ENCODE measurements around the gene STXBP6.
"Not testable (repeated sequence)": the region's sequence is repeated elsewhere in the genome, so short reads cannot be mapped to it uniquely, and the experiment has no call there.

The STXBP6 gene

DNA sequence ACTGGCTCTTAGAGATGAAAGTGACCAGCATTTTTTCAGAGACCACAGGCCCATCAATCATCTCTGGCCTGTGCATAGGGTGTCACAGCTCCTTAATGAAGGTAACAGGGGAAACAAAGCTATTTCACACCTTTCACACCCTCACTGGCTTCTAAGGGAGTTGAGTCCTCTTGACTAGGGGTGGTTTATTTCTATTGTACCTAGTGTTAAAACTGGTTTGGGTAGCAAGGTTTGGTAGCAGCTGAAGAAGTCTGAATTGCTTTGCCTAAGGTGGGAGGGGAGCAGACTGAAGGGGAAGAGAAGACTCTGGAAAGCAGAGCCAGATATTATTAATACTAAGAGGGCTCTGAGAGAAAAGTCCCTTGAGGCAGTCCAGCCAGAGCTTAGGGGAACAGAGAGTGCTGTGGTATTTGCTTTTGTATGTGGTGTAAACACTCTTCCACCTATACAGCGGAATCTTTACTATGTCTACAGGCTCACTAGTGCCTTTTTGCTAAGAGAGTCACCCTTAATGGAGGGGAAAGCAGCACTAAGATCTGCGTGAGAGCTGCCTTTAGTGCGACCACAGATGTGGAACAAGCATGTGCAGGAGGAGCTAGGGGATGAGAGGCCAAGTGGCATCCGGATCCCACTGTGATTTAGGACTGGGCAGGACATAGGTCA lies 95.8 kb downstream of the STXBP6 start:
- DNase-seq (ENCODE audit: low spot score) = no peak

DNA sequence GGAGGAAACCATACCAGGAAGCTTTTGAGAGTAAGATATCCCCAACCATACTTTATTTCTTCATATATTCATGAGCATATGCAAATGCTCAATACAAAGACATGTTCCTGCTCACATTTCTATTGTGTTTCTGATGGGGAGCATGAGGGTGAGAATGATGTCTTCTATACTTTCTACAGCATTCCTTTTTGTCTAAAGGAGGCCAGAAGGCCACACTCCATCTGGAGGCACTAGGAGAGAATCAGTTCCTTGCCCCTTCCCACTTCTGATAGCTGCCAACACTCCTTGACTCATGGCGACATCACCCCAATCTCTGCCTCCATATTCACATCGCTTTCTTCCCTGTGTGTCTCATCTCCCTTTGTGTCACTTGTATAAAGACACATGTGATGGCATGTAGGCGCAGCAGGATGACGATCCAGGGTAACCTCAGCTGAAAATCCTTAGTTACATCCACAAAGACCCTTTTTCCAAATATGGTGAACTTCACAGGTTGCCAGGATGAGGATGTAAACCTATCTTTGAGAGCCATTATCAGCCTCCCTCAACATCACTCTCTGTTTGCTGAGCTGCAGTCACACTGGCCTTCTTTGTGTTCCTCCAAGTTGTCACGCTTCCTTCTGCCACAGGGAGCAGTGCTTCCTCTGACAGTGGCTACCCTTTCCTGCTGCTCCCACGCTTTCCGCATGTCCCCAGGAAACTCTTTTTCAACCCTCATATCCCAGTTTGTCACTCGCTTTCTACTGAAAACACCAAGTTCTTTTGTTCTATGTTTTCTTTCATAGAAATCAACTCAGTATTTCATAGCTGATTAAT lies 96.9 kb downstream of the STXBP6 start:
- DNase-seq (ENCODE audit: low spot score) = no peak

DNA sequence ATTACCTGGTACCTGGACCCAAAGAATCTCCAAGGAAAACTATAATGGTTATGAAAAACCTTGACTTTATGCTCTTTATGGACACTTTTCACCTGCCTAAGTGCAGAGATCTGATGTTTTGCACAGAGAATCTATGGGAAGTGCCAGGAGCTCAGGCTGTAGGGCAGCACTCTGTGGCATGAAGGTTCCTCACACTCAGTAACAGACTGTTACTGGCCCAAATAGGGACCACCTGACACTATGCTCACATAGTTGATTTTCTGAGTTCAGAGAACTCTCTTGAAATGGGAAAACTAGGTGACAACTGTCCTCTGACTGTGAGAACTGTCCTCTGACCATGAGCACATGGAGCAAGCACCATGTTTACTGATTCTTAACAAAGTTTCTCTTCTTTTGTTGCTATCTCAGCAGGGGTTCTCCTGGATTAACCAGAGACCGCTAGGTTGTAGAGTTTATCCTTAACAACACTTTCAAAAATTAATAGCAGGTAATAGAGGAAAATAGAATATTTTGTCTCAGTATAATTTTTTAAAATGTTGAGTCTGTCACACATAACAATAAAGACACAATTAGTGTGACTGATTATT lies 101.6 kb downstream of the STXBP6 start:
- no peak for DNase-seq (ENCODE audit: low spot score)

DNA sequence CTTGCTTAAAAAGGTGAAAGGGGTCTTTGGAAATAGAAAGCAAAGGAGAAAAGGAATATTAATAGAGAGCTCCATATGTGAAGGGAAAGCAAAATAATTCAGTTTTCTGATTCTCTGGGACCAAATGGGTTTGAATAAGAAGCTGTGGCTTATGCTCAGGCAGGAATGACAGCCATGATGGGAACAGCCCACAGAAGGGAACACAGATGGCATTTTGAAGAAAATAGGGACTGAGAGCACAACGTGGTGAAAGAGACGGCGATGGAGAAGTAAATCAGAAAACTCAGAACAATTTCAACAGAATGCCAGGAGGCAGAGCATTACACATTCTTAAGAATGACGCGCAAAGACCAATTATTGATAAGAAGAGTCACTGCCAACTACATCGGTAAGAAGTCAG lies 102.8 kb downstream of the STXBP6 start:
- no peak for DNase-seq (ENCODE audit: low spot score)

DNA sequence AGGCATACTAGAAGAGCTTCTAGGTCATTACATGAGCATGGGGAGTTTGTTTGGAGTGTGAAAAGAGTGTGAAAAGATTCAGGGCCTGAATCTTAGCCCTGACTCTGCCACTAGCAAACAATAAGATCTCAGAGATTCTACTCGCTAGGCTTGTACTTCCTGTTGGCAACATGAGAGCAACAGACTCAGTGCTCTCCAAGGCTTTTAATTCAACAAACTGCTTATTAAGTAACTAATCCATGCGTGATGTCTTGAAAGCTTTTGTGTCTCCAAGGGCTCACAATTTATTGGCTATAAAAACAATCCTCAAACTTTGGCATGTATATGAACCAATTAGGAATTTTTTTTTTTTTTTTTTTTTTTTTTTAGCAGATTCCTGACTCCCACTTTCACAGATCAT lies 105.1 kb downstream of the STXBP6 start:
- no peak for DNase-seq (ENCODE audit: low spot score)

DNA sequence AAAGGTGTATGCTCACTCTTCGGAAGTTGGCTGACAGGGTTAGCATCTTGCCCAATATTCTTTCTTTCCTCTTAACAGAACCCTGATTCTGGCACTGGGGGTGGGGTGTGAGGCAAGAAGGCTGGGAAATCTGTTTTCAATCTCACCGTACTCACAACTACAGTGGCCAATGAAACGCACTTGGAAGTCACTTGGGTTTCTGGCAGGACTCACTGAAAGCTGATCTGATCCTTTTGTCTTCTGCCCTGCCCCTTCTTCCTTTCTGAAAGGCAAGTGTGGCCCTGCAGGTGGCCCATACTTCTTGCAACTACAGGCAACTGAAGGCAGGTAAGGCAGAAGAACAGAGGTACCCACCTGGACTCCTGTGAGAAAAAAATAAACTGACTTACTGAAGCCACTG lies 106.9 kb downstream of the STXBP6 start:
- DNase-seq (ENCODE audit: low spot score) = no peak

DNA sequence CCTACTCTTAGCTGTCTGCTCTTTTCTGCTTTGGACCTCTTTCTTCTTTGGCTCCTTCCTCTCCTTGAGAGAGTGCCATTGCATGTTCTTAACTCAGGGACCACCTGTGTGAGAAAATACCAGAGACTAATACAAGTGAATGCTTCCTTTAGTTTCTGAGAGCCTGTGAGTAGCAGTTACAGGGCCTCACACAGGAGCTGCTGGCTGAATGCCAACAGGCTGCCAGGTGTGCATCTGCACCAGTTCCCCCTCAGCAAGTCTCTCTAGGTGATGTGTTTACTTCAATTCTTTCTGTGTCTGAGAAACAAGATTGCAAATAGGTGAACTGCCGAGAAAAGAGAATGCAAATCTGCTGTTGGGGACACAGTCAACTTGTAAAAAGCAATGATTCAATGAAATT lies 108.2 kb downstream of the STXBP6 start:
- DNase-seq (ENCODE audit: low spot score) = no peak

DNA sequence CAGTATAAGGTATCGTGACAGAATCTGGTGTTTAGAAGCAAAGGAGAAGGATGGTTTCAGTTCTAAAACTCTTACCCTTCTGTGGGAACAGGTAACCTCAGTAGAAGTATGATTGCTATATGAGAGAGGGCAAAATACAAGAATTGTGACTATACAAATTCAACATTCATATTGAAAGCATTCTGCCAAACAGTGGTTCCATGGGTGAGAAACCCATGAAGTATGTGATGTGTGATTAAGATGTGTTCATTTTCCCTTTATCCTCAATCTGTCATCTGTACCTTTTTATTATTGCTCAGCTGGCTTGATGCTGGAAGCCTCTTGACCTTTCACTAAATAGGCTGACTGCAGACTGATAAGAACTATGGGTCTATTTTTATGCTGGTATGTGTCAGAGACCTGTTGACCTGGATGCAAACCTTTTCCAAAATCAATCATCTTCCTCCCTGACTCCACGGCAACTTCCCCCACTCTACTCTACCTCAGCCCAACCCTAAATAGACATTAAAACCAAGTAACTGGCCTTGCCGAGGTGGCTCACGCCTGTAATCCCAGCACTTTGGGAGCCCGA lies 109.6 kb downstream of the STXBP6 start:
- DNase-seq (ENCODE audit: low spot score) = no peak

DNA sequence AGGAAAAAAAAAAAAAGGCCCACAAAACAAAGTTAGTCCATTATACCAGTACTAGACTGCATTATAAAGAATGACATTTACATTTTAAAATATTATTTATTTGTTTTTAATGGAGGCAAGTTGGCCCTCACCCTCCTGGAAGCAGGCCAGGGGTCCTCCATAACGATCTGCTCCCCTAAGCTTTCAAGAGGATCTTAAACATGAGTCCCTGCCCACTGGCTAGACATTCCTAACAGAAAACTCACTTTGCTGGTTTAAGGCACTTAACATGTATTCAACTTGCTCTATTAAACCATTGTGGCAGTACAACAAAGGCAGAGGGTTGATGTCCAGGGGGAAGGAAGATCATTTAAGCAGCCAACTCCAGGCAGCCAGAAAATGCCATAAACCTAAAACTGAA lies 111.4 kb downstream of the STXBP6 start:
- no peak for DNase-seq (ENCODE audit: low spot score)

DNA sequence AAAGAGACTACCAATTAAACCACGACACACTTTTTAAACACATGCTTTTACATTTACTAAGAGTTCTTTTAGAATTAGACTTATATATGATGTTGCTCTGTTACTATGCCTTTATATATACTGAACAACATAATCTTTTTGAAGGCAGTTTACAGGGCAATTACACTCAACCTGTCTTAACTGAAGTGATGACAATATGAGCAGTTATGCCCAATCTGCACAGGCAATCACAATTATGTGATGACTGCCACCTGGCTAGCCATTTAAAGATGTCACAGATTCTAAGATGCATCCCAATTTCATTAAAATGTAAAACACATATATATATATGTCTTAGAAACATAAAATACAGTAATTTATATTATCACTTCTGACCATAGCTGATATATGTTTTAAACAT lies 112.6 kb downstream of the STXBP6 start:
- DNase-seq (ENCODE audit: low spot score) = no peak

DNA sequence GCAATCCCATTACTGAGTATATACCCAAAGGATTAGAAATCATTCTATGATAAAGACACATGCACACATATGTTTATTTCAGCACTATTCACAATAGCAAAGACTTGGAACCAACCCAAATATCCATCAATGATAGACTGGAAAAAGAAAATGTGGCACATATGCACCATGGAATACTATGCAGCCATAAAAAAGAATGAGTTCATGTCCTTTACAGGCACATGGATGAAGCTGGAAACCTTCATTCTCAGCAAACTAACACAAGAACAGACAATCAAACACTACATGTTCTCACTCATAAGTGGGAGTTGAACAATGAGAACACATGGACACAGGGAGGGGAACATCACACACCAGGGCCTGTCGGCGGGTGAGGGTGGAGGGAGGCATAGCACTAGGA lies 113.2 kb downstream of the STXBP6 start:
- DNase-seq (ENCODE audit: low spot score) = not testable (repeated sequence)

DNA sequence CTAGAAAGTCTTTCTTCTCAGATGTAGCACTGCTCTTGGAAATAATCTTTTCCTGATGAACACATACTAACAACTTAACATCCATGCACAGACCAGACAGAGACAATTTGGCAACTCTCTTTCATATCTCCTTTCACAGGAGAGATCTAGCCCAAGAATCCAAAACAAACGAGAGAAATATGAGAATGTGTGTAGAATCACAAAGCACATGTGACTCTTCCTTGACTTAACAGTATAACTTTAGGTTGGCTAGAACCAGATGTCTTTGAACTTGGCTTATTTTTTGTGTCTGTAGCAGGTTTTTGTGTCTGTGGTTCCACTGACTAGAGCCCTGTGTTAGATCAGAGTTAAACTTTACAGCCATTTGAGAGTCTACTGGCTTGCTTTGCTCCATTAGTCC lies 114.2 kb downstream of the STXBP6 start:
- no peak for DNase-seq (ENCODE audit: low spot score)

DNA sequence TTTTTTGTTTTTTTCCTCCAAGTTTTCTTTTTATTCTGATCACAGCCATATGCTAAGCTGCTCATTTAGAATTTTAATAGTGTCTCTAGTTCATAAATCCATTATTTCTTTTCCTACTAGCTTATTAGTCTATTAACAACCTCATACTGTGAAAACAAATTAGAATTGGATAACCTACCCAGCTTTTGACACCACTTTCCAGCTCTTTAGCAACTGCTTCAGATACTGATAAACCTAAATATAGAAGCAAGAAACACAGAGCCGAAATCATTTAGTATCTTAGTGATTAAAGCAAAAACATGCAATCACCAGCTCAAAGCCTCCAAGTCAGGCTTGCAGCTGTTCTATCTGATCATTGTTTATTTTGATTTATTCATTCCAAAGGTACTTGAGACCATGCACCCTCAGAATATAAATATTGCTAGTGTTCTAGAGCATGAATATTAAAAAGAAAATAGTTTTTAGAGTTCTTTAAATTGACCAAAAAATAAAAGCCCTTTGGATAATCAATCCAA lies 121.5 kb downstream of the STXBP6 start:
- DNase-seq (ENCODE audit: low spot score) = no peak

DNA sequence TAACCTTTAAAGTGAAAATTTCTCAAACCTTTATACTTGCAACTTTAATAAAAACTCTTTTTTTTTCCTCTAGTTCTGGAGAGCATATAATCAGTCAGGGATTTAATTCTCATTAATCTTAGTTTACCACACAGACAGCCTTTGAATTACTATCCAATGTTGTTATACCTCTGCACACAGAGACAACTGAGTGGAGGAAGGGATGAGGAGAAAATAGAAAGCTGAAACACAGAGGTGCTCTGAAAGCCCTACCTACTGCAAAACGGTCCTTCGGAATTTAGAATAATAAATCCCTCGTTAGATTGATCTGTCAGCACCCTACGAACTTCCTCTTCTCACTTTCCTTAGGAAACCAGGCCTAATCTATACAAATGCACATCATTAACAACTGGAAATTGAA lies 122.1 kb downstream of the STXBP6 start:
- DNase-seq (ENCODE audit: low spot score) = no peak

DNA sequence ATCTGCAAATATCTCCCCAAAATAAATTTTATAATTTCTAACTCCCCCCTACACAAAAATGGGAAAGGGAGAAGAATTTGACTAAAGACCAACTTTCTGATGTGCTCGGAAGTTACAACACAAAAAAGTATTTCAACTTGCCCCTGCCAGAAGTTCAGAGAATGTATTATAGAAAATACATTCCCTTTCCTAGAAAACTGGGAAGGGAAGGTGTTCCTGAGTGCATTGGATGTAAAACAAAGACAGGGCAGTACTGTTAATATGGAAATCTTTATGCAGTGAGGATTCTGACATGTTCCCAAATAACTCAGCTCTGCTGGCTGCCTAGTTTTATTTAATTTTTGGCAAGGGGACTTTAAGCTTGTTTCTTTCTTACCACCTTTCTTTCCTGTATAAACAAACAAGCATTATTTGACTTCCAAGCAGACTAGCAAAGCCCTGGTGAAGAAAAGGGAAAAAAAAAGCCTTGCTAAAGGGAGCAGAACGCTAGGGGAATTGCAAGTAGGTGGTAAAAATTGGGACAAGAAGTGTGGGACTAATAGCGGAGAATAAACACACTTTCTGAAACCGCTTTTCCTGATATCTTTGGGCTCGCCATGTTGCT lies 124.1 kb downstream of the STXBP6 start:
- DNase-seq (ENCODE audit: low spot score) = no peak

DNA sequence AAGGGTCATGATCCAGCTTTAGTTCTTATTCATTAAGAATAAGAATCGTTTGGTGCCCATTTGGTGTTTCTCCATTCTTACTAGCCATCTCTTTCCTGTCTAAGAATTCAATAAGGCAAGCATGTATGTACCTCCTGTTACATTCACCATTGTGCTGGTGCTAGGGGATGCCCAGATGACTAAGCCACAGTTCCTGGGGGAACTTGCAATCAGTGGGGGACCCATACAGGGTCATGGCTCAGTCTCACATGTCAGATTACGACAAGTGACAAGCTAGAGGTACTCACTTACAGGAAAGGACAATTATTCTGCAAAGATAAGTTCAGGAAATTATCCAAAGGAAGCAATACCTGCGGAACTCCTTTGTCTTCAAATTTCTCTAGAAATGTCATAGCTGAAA lies 125.4 kb downstream of the STXBP6 start:
- no peak for DNase-seq (ENCODE audit: low spot score)

DNA sequence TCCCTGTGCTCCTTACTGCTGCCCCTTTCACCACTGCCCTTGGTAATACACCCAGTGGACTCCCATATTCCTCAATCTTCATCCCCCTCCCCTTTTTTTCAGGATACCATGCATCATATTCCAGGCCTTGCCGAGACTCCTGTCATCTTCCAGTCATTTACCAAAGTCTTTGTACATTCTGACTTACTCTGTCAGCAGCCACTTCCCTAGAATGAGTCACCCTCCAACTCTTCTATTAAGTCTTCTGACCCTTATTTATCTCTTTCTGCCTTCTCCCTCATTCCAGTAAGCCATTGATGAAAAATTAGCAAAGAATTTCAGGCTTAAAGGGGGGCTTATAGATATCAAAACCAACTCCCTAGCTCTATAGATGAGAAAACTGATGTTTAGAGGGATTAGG lies 128.0 kb downstream of the STXBP6 start:
- DNase-seq (ENCODE audit: low spot score) = no peak

DNA sequence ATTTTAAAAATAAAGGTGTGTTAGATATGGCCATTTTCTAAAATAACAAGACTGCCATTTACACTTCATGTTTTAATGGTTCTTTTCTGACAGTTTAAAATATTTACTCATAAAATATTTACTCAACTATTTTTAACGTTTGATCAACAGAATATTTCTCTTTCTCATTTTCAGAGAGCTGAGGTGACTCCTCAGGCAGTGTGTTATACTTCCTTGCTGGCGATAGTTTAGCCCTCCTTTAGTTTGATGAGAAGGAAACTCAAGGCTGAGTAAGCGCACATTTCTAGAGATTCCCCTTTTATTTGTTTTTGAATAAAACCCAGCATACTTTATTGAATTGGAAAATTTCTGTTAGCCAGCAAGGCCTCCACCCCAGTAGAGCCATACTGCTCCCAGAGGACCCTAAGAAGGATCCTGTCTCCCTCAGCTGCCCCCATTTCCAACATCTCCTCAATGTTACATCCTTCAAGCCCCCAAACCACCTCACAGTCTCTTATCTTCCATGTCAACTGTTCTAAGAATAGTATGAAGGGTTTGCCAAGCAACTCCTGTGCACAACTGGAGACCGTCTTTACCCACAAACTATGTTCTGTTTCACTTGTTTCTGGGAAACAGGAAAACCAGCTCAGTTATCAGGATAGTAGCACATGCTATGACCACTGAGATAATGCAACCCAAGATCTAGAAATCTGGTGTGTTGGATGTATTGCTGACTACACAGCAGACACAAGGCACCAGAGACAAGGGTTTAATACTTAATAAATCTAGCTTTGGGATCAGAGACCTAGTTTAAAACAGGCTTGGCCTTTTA lies 129.5 kb downstream of the STXBP6 start:
- DNase-seq (ENCODE audit: low spot score) = no peak

DNA sequence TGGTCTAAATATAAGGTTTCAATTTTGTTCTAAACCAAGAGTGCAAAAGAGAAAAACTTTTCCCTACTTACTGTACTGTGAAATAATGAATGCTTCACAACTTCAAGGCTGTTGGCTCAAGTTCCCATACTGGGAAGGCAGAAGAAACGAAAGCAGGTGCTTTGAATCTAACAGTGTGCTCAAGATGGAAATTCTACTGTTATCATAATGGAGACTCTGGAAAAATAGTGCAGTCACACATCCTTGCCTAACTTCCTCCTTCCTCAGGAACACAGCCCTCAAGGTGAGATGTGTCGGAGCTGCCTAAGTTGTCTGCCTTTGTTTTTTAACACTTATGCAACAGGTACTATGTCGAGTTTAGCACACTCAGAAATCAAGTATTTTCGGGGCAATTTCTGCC lies 131.1 kb downstream of the STXBP6 start:
- DNase-seq (ENCODE audit: low spot score) = no peak

DNA sequence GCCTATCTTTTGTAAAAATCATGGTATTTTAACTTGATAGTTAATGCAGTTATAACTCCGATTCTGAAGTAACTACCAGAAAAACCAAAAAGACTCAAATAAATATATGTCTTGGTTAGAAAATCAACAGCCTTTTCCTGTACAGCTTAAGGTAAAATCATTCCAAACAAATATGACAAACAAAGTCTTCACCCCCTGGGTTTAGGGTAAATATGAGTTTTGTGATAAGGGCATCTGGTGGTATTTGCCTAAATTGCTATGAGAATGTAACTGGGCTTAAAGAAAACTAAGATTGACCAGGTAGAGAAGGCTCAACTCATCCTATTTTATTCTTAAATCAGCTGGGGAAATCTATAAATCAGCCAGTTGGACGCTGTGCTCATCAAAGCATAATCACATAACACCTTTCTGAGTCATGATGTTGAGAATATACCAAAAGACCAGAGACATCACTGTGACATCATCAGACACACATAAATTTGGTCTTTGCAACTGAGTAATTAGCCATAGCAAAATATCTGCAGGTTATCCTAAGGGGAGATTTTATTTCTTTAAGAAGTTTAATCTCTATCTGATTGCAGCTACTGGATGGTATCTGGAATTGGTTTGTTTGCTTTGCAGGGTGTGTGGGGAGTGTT lies 133.9 kb downstream of the STXBP6 start:
- DNase-seq (ENCODE audit: low spot score) = no peak

DNA sequence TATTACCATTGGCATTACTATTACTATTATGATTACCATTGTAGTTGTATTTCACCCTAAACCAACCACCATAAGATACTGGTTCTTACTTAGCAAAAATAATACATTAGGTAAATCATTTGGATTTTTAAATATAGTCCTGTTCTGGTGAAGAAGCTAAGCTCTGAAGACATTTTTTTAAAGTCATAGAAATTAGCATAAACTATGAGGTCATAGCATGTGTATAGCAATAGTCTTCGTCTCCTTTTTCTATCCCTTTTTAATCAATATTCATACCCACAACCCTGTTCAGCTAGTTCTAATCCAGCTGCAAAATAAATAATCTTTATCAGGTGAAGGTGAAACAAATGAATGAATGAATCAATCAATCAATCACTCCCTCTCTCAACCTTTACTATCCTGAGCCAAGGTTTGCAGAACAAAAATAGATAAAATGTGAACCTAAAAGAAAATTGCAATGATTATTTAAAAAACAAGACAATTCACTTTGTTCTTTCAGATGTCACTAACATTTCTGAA lies 134.5 kb downstream of the STXBP6 start:
- no peak for DNase-seq (ENCODE audit: low spot score)

Measured in ecto neural progenitor cell (in vitro differentiated cells).